HG03066 (cell line): ENCODE results near the gene ADIRF.
"Not testable (repeated sequence)": the region's sequence is repeated elsewhere in the genome, so short reads cannot be mapped to it uniquely, and the experiment has no call there.

Source experiments
- ATAC-seq: cut with Tn5 transposase; IDR thresholded peaks from one replicate; pipeline ENCODE4 v1.9.1; 2021; ENCODE audit warnings: low read depth; ENCODE audit not compliant: unreplicated experiment

ADIRF gene

GRCh38 chr10:86968271-86968993, at the start of gene ADIRF:
TSS of gene ADIRF (plus strand) at chr10:86968482. CDS start at chr10:86968545, 63 bp downstream.
- ATAC-seq: no peak

DNA sequence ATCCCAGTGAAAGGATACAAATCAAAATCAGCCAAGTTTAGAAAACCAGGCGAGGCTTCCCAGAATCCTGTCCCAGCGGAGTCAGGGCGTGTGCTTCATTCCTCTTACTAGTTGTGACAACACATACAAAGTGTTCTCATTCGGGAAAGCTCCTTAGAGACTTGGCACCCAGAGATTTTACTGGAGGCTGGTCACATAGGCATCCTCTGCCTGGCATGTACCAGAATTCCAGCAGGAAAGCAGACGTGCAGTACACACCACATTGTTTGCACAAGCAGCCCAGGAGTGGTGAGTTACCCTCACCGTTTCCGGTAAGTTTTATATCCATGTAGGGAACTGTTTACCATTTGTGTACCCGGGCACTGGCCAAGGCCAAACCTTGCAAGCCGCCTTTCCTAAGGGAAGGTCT, 45.7 kb upstream of the ADIRF start:
- ATAC-seq: no peak

DNA sequence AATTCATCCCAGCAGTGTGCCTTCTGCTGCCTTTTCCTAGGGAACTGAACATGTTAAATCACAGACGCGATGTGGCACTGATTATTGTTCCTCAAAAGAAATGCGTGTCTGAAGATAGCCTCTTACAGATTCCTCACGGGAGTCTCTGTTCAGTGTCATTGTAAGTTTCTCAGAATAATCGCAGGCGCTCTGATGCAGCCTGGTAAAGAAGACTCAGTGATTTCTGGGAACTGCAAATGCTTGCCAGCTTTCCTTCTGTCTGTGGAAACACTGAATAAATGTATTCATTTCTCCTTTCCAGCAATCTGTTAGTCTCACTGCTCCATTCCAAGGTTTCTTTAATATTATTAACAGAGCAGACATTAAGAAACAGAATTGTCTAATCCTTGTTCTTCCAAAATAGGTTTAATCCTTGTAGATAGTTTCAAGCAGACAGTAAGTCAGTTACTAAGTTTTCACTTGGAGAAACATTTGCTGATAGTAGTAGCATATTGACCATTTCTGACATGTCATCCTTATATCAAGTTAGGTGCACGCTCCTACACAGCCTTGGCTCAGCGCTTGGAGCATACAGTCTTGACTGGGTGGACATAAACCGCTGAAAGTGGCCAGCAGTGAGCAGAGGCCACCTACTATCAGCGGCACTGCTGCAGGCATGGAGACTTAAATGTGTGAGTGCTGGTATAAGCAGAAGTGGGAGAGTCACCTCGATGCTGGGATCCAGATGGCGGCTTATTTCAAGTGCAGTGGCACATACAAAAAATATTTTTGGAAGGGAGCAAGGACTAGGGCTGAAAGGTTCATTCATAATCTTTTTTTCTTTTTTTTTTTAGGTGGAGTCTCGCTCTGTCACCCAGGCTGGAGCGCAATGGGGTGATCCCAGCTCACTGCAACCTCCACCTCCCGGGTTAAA, 38.6 kb upstream of the ADIRF start:
- ATAC-seq: no peak

- no peak for ATAC-seq
These were observed 36.4 kb upstream of the ADIRF start for GRCh38 chr10:86931872-86932271.

DNA sequence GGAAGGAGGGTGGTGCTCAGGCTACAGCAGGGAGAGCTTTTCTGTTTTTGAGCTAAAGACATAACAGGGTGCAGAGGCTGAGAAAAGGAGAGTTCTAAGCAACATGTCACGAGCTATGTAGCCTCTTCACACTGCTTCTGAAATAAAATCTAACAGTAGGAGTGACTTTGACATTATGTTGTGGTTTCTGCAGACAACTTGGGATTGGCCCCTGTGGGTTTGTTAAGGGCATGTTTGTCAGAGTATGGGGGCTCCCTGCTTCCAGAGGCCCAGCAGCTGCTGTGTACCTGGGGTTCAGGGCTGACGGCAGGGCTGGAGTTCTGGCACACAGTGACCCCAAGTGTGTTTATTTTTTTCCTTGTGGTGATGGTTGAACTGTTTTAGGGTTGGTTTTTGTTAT, 35.6 kb upstream of the ADIRF start:
- no peak for ATAC-seq

GRCh38 chr10:86934162-86934711, 34.0 kb upstream of the ADIRF start:
- ATAC-seq: not testable (repeated sequence)

DNA sequence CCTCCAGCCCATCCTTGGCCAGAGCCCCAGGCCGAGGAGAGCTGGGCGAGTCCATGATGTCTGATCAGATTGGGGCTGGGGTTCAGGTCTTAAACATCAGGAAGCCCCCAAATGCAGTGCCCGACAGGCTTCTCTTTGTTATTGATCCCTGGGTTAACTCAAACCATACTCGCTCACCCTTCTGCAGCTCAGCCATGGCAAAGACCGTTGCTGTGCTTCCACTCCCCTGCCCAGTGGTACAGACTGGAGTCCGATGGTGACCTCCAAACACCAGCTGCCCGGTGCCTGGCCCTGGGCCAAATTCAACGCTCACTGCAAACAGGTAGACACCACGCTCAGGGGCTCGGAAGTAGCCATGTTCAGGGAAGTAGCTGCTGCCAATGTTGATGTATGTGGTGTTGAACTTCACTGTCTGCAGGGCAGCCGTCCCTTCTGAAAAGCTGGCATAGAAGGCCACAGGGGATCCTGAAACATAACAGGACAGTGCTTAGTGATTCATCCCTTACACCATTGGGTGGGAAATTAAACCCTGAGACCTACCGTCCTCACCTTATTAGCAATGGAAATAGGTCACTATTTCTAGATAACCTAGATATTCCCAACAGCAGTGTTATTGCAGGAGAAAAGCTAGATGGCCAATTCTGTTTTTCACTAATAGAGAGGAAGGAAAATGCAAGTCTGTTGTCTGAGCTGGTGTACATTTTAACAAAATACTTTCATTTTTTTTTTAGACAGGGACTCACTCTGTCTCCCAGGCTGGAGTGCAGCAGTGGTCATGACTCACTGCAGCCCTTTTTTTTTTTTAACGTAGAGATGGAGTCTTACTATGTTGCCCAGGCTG, 31.4 kb upstream of the ADIRF start:
- no peak for ATAC-seq

DNA sequence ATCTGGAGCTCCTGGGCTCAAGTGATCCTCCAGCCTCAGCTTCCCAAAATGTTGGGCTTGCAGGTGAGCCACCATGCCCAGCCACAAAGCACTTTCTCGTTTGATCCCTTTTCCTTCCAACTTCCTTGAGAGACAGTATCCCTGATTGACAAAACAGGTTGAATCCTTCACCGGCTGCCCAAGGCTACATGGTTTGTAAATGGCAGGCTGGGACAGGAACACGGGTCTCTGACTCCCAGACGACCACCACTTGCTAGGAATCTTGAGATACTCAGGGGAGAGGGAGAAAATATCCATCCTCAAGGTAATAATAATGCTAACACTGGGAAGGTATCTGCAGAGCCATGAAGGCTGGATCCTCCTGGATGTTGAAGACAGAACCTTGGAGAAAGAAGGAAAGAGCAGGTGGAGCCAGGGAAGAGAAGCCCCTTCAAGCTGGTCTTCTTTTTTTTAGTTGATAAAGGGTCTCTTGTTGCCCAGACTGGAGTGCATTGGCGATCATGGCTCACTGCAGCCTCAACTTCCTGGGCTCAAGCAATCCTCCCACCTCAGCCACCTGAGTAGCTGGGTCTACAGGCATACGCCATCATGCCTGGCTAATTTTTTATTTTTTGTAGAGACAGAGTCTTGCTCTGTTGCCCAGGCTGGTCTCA, 30.7 kb upstream of the ADIRF start:
- no peak for ATAC-seq

DNA sequence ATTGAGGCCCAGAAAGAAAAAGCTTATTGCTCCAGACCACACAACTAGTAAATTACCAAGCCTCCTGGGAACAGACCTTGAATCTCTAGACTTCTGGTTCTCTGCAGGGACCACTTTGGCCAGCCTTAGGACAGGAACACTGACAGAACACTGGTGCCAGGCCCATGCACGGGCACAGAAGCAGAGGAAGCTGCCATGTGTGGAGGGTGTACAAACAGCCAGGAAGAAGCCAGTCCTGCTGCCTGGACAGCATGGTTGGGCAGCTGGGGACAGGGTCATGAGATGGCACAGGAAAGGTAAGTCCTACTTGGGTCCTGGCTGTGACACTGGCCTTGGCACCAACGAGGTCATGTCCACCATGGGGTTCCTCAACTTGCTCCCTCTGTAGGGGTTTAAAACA, 30.0 kb upstream of the ADIRF start:
- ATAC-seq: no peak

- ATAC-seq: not testable (repeated sequence)
These were observed 28.2 kb upstream of the ADIRF start for GRCh38 chr10:86940076-86940475.

DNA sequence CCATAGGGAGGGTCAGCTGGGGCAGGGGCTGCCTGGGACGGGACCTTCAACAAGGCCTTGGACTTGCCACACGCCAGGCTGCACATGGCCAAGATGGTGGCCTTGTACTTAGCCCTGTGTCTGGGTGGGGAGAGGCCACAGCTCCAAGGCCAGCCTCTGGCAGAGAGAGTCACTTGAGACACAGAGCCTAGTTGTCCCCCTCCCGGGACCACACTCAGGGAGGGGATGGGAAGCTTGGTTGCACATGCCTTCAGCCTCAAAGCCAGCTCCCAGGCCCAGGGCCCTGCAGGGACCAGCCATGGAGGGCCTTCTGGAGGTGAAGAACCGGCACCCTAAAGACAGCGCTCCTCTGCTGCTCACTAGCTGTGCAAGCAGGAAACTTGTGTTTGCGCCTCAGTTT, 27.6 kb upstream of the ADIRF start:
- no peak for ATAC-seq

GRCh38 chr10:86941426-86941825, 26.9 kb upstream of the ADIRF start:
- no peak for ATAC-seq

GRCh38 chr10:86941991-86942421, 26.3 kb upstream of the ADIRF start:
- ATAC-seq: no peak

DNA sequence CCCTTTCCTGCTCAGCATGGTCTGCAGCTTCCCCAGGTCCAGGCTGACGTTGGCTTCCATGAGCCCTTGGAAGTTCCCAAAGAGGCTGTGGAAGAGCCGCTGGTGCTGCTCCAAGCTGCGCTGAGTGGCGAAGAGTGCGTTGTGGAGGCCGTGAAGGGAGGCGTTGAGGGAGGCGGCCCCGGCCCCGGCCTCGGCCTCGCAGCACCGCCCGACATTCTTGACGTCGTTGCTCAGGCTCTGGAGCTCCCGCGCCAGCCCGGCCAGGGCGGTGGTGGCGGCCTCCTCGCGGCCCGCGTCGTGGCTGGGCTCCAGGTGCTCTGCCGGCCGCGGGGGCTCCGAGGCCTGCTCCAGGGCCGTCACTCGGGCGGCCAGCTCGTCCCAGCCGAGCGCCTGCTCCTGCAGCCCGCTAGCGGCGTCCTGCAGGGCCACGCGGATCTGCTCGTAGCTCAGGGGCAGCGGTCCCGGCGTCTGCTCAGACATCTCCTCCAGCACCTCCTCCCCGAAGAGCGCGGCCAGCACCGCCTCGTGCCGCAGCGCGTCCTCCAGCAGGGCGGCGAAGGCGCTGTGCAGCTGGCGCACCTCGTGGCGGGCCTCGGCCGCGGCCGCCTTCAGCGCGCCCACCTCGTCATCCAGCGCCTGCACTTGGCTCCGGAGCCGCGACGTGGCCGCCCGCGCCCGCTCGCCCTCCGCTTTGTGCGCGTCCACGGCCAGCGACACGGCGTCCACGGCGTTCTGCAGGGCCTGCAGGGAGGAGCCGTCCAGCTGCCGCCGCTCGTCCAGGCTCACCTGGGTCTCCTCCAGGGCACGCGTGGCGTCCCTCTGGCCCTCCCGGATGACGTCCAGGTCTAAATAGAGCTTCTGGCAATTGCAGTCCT, 25.6 kb upstream of the ADIRF start:
- no peak for ATAC-seq

DNA sequence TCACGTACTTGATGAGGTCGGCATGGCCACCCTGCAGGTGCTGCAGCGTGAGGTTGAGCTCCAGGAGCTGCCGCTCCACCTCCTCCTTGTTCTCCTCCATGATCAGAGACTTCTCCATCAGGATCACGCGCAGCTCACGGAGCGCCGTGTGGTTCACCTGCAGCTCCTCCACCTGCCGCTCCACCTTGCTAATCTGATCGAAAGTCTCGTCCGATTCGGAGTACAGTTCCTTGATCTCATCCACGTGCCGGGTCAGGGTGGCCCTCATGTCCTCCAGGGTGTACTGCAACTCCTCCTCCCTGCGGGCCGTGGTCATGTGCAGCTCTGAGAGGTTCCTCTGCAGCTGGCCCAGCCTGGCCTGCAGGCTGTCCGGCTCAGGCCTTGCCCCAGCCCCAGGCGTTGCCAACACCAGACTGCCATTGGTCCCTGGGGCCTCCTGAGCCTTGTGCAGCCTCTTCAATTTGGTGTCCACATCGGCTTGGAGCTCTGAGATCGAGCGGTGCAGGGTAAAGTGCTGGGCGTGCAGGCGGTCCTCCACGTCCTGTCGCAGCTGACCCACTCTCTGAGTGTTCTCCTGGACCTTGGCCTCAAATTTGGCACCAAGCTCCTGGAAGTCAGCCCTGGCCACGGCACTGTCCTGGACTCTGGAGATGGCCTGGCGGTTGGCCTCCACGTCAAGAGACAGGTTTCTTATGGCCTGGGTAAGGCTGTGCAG, 24.8 kb upstream of the ADIRF start:
- ATAC-seq: no peak

- ATAC-seq: no peak
These were observed 24.3 kb upstream of the ADIRF start for GRCh38 chr10:86944031-86944419.

DNA sequence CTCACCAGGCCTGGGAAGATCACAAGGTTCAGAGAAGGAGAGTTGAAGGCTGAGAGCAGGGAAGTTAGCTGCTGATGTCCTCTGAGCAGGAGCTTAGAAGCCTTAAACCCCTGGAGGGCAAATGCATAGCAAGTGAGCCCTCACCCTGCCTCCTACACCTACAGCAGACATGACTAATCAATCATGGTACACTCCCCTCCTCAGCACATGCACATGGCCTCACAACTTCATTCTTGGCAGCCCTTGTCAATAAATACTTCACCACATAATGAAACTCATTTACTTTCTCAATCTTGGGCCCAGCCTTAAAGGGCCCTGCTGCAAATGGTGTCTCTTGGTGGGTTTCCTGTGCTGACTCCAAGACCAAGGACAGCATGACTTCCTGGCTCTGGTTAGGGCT, 23.8 kb upstream of the ADIRF start:
- no peak for ATAC-seq

DNA sequence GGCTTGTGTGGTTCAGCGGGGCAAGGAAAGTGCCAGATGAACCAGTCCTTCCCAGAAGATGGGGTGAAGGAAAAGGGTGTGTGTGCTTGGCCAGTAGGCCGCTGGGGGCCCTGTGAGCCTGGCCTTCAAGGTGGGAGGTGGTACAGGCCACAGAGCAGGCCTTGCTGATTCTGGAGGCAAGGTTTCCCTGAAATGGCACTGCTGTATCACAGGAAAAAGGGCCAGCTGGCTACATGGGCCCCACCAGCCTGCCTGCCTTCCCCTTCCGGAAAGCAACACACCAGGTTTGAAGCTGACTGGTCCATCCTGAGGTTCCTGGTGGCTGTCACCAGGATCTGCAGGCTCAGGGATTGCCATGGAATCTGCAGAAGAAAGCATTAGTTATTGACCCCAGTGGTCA, 23.4 kb upstream of the ADIRF start:
- ATAC-seq: no peak
